TTC549 (cell line): Measurements from ENCODE around the gene SYNRG.

Source experiments
- FAIRE-seq: peaks from 2 replicates; lab custom pipeline; 2012; peaks lifted over from hg19 to GRCh38; lab: Jason Lieb, UNC

The SYNRG gene

DNA sequence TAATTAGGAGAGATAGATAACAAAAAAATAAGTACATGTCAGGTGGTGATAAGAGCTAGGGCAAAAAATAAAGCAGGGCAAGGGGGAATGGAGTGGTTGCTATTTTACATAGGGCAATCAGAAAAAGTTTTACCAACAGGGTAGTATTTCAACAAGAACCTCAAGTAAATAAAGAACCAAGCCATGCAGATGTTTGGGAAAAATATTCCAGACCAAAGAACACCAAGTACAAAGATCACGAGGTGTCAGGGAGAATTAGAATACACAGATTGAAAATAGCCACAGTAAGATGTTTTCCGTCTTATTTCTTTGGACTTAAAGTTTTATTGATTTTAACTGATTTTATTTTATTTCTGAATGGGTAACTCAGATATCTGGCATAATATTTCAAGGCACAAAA, 11.1 kb downstream of the SYNRG start:
- no peak for FAIRE-seq

DNA sequence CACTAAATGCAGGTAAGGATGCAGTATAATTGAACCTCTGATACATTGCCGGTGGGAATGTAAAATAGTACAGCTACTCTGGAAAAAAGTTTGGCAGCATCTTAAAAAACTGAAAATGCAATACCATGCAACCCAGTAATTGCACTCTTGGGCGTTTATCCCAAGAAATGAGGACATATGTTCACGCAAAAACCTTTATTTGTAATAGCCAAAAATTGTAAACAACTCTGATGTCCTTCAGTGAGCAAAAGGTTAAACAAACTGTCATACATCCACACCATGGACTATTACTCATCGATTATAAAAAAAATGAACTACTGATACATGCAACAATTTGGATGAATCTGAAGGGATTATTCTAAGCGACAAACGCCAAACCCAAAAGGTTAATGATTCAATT, 16.9 kb downstream of the SYNRG start:
- no peak for FAIRE-seq

DNA sequence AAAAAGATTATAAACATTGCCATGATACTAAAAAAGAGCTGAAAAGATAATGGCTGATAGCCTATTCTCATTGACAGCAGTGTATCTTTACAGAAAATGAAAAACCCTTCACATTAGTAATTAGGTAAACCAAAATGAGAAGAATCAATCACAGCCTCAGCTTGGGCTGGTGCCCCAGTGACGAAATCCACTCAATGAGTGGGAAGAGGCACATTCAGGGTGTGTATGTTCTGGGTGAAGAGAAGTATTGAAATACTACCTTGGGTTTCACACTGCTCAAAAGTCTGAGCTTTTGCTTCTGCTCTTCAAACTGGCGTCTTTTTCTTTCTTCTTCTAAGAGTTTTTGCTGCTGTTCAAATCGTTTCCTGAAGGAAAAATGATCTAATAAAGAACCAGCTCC, 24.2 kb downstream of the SYNRG start:
- FAIRE-seq = no peak

DNA sequence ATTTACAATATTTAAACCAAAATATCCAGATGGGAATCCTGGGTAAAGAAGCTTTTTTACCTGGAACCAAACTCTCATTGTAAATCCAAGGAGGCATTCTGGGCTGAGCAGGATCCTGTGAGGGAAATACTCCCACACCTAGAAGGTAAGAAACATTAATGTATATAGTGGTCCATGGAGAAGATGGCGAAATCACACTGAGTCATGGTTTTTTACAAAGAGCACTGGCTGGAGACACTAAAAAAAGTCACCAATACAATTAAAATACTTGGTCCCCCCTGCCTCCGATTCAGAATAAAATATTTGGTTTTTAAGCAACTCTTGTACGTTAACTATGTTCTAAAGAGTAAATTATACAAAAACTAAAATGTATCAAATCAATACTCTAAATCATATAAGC, 32.9 kb downstream of the SYNRG start:
- FAIRE-seq = no peak

DNA sequence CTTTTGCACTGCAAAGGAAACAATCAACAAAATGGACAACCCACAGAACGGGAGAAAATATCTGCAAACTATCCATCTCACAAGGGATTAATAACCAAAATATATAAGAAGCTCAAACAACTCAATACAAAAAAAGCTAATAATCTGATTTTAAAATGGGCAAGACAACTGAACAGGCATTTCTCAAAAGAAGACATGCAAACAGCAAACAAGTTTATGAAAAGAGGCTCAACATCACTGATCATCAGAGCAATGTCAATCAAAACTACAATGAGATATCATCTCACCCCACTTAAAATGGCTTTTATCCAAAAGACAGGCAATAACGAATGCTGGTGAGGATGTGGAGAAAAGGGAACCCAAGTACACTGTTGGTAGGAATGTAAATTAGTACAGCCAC, 34.8 kb downstream of the SYNRG start:
- no peak for FAIRE-seq

DNA sequence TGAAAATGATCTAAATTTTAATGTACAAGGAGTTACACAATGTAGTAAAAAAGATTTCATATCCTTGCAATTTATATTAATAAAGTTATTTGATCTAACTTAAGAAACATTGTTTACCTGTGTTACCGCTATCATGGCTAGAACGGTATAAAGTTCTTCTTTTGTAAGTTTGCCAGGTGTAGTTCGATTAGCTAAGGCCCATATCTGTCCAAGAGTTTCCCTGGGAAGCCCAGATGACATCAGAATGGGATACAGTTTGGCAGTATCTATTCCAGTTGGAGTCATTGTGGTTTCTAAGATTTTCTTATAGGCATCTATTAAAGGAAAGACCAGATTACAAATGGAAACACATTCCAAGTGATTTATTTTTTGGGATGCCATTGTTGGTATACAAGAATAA, 37.5 kb downstream of the SYNRG start:
- FAIRE-seq = no peak

DNA sequence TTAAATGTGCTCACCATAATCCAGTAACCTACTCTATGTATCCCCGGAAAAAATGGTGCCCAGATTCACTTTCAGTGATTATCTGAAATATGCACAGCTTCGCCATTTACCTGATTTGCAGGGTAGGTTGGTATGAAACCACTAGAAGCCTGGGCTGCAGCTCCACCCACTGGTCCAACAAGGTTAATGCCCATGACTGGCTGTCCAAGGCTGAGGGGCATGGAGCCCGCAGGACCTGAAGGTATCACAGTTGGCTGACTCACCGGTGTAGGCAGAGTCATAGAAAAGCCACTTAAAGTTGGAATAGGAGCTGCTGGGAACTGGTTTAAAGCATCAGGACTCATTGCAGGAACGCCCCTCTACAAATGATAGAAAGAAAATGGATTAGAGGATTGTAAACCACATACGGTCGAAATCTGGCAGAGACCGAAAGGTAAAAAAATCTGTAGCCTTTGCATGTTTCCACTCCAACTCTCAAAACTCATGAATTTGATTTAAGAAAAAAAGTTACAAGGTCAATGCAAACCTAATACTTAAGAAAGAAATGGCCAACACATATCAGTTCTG, 38.6 kb downstream of the SYNRG start:
- FAIRE-seq = no peak

DNA sequence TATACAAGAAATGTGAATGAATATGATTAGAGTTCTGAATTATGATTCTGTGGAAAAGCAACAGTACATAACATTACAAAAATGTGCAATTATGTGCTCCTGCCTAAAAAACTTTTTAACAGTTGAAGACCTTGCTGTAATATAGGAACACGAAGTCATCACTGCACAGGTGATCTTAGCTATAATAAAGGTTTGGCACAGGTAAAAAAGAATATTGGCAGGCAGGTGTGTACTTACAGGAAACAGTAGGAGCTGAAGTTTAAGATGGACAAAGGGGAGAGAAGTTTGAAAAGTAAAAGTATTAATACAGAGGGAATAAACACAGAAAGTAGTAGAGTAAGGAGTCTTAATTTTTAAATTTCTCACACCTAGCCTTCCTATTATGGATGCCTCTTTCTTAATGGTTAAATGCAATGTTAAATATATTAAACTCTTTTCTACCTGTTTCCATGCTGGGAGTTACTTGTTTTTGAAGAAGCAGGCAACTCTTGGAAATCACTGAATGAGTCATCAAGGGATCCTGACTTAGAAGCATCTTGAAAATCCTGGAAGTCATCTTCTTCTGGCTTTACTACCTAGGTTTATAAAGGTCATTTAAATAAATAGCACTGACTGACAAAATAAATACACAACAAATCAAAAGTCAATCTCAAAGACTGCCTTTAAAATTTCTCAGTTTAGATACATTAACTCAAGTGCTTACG, 40.7 kb downstream of the SYNRG start:
- no peak for FAIRE-seq

DNA sequence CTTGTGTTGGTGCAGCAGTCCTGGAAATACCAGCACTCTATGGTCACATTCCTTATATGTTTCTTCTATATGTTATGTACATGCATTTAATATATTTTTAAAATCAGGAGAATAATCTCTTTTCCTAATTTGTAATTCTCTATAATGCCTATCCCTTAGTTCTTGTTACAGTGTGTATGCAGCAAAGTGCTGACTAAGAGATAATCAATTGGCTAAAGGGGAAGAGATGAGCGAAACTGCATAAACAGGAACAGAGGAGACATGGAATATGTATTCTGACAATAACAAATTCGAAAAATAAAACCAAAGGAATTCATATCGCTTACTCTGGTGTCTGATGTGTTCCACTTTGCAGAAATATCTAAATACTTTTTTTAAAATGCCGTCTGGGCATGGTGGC, 41.7 kb downstream of the SYNRG start:
- no peak for FAIRE-seq

DNA sequence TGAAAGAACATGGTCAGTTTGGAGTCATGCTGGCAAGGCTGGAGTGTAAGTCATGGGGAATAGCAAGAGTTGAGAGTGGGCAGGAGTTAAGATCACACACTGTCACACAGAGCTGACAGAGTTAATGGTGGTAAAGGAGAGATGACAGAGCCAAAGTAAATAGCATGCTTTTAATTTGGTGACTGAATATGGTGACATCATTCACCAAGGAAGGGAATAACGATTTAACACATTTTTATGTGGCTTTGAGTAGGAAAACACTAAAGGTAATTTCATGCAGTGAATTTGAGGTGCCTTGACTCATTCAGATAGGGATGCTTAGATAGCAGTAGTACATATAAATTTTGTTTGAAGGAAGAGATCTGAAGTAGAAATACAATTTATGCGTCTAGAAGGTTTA, 42.1 kb downstream of the SYNRG start:
- FAIRE-seq = no peak

DNA sequence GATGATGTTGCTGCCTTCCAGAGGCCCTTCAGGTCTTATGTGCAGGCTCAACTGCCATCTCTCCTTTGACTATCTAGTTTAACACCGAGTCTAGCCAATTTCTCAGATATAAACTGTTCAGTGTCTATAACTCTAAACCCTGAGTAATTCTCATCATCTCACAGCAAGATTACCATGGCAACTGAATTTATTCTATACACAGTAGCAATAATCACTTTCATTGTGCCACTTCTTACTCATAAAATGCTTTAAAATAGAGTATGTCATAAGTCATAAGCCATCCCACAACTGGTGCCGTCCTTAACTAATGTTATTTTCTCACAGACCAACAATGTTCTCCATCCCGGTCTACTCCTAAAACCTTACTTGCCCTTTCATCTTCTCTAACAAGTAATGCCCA, 45.0 kb downstream of the SYNRG start:
- no peak for FAIRE-seq

DNA sequence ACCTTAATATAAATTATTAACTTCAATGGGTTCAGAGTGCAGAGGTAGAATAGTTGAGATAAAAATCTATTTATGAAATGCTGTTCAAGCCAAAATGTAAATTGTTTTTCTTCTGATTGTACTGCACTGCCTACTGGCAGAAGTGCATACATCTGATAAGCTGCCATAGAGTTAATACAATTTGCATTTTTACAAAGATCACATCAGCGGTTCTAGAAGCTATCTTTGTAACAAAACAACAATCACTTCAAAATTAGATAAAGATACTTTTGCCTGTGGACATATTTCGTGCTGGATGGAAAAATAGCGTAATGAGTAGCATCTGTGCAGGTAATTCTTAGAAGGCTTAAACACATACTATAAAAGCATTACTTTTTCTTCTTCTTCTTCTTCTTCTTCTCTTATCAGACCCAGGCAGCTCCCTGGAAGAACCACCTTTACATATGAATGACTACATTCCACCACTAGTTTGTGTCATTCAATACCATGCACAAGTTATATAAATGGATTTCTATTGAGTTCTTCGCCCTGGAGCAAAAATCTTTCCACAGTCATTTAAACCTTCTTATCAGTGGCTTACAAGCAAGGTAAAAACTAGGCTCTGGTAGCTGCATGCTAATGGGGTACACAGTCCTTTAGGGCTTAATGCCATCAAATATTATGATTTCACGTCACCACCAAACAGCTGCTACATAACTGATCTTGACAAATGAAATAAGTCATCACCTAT, 47.0 kb downstream of the SYNRG start:
- no peak for FAIRE-seq

DNA sequence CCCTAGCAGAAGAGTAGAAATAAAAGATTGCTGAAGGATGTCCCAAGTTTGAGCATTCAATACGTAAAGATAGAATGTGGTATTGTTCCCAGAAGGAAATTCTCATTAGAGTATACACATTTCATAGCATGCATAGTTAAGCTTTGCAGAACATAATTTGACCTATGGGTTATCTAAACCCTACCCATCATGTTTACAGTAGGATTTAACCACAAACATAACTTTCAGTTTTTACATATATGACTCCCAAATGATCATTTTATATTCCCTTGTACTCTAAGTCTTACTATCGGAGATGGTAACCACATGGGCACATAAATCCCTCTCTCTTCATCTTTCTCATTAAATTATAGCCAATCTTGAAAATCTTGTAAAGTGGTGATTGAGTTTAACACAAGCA, 50.9 kb downstream of the SYNRG start:
- FAIRE-seq = no peak

DNA sequence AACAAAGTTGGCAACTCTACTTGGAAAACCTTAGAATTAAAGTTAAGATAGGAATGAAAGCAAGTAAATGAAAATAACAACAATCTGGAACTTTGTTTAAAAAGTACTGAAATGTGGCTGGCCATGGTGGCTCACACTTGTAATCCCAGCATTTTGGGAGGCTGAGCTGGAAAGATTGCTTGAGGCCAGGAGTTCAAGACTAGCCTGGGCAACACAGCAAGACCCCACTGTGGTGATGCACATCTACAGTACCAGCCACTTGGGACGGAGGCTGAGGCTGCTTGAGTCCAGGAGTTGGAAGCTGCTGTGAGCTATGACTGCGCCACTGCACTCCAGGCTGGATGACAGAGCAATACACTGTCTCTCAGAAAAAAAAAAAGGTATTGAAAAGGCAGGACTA, 51.7 kb downstream of the SYNRG start:
- no peak for FAIRE-seq

DNA sequence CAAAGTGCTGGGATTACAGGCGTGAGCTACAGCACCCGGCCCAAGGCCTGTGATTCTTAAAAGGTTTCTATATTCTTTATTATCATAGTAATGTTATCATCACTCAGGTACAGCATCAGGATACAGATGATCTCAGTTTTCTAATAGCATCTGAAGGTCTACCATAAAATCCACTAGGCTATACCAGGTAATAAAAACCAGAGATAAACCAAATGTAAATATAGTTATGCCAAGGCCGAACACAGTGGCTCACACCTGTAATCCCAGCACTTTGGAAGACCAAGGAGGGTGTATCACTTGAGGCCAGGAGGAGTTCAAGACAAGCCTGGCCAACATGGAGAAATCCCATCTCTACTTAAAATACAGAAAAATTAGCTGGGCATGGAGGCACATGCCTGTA, 53.8 kb downstream of the SYNRG start:
- FAIRE-seq = no peak

DNA sequence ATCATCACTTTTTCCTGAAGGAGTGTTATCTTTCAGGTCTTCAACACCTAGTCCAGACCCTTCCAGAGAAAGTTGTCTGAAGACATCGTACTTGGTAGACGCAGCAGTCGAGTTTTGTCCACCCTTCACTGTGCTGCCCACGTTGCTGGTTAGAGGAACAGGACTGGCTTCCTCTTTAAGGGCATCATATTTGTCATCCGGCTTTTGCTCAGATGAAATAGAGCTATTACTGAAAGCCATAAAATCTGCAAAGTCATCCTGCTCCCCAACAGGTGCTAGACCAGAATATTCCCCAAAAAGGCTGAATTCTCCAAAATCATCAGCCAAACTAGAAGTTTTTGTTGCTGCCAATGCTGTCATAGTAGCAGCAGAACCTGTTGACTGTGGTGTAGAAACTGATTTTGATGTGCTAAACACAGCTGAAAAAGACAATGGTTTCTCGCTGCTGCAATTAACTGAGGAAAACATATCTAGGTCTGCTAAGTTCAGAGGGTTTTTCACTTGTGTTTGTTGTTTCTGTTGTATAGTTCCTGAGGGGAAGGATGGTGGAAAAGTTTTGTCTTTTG, 55.7 kb downstream of the SYNRG start:
- no peak for FAIRE-seq

DNA sequence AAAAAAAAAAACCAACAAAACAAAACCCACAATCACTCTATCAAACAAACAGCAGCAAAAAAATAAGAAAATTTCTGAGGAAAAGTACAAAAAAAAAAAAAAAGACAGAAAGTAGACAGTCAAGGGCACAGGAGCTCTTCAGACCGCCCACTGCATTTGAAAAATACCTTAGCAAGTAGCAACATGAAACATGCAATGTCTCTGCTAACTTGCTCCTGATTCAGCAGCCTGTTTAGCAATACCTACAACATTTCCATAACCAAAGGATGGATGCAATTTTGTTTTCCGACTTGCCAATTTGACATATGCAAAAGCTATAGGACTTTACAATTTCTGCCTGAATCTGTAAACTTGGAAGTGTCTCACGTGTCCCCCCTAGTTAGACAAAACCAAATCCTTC, 57.4 kb downstream of the SYNRG start:
- FAIRE-seq = no peak

DNA sequence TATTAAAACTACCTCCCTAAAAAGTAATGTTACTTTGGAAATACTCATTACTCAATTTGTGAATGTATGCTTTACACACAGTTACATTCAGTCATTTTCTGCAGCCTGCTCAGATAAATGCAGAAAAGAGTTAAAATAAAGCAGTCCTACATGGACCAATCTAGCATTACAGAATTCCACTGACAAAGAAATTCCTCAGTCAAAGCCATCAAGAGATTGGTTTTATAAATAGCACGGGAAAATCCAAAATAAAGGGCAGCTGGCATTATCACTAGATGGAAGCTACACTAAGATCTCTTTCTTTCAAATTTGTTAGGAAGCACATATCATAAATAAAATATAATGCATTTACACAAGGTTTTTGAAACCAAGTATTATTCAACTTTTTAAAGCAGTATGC, 61.2 kb downstream of the SYNRG start:
- no peak for FAIRE-seq

DNA sequence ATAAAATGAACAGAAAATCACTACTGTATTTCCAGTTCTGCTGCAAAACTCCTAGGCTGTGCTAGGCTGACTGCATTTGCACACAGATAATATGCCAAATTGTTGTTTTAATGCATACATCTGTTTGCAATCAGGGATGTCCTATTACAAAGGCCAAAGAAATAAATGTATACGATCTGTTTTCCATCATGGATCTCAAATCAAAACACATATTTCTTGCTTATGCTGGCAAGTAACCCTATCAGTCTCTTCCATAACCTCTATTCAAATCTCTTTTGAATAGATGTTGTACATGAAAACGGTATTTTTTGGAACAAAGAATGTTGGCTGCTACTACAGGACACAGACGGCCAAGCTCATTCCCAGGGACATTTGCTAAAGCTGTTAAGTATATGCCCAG, 62.9 kb downstream of the SYNRG start:
- no peak for FAIRE-seq

DNA sequence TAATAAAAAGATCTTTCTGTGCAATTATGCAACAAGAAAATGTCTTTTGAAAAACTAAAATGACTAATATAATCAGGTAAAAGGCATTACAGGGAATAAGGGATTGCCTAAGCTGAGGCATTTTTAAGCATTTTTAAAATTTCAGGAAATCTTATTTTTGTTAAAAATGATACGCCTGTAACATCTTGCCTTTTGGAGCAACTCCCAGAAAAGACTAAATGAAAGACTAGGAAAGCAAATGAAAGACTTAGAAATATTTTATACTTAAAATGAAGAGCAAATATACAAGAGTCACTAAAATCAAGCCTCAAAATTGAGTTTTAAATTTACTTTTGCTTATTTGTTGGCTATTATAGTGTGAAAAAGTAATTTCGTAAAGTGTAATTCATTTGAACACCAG, 63.7 kb downstream of the SYNRG start:
- FAIRE-seq = no peak

DNA sequence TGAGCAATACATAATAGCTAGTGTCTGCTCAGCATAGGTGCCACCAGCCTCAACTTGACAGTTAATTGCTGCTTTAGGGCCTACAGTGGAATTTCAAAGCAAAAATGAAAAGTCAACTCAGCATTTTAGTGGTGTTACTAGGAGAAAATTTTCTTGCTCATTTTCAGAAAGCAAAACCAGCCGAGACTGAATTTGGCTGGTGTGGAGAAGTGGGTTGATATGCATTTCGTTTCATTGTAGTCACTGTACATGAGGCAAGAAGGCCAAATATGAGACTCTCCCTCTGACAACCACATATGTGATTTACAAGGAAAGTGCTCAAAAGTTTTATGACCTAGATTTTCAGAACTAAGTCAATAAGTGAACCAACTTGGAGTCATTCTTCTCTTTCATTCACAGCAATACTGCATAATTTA, 65.6 kb downstream of the SYNRG start:
- no peak for FAIRE-seq

DNA sequence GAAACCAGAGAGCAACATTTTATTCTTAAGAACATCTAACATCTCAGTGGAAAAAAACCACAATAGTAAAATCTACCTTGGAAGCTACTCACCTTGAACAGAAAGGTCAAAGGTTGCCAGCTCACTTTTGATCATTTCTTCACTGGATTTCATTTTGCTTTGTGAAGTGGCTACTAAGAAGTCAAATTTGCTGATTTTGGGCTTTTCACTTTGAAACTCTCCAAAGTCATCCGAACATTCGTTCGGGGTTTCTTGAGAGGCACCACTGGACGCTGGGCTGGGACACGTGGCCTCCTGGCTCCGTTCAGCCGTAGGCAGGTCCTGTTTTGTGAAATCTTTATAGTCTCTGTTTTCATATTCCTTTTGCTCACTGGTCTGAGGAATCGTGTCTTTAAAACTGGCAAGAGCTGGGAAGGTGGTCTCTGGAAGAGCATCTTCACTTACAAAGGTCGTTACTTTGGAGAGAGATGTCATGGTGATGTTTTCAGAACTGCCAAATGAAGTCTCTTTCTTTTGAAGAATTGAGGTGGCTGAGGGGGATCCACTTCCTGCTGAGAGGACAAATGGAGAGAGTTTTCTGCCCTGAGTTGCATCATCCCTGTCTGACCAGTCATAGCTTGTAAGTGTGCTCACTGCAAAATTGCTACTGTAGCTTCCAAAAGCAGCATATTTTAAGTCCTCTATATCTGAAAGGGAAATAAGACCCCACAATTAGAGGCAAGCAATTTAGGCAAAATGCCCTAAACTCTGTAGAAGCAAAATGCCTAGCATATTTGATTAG, 67.1 kb downstream of the SYNRG start:
- FAIRE-seq = no peak
